Amniotic stem cell (primary cell): ENCODE data around the gene GALNT2.

Source experiments
- DNase-seq: peaks from one replicate; lab custom pipeline; 2025; lab: John Stamatoyannopoulos, UW

Gene GALNT2

DNA sequence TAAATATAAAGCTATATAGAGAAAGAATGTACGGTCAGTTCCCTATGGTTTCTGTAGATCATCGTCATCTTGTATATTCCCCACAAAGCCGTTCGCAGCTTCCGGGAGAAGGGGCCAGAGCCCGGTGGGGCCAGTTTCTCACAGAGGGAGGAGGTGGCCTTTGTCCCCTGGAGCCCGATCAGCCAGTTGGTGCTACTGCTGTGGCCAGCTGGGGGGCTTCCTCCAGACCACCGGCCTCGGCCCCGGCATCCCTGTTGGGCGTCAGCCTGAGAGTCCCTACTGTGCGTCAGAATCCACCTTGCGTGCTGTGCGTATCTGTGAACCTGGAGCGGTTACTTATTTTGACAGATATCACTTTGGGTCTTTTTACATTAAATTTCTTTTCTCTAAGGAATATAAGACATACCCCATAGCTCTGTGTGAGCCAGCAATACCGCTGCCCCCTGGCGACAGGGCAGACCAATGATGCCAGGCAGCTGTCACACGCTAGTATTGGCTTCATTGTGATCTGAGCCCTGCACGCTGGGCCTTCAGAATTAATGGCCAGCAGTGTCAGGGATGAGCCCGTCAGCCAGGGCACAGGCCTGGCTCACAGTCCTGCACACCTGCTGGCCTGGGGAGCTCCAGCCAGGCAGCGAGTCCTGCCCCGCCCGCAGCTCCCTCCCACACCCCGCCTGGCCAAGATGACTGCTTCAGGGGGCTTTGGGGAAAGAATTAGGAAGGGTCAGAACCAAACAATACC is 213.2 kb downstream of the GALNT2 start:
- no peak for DNase-seq

DNA sequence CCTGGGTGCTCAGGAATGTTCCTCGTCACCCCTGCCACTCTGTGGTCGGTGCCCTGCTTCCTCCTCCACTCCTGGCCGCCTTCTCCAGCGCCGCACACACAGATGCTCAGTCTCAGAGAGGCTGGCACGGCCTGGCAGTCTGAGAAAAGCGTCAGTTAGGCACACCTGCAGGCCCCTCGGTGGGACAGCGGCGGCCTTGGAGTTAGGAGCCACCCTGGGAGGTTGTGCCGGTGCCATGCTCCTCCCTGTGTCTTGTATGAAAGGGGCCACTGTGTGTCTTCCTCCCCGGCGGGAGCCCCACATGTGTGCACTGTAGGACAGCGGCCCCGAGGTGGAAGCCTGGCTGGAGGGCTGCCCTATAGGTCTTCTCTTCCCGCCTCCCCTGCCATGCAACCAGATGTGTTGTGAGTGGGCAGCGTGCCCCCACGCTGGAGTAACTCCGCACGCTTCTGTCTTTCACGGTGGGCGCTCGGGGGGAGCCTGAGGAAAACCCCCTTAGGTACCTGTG is 213.9 kb downstream of the GALNT2 start:
- DNase-seq, result no peak

DNA sequence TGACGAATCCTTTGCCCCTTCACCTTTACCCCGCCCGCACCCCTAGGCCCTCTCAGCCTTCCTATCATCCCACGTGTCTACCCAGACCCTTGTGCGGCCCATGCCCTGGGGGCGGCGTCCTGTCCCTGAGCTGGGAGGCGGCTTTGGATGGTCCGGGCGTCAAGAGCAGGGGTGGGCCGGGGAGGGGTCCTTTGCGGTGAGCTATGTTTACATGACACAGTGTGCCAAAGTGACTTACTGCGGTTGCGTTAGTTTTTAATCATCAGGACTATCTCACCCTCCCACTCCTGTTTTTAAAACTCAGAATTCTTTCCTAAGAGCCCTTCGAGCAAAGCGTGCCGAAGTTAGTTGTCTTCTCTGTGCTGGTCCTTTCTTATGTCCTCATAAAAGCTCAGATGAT is 214.5 kb downstream of the GALNT2 start:
- DNase-seq, result no peak

DNA sequence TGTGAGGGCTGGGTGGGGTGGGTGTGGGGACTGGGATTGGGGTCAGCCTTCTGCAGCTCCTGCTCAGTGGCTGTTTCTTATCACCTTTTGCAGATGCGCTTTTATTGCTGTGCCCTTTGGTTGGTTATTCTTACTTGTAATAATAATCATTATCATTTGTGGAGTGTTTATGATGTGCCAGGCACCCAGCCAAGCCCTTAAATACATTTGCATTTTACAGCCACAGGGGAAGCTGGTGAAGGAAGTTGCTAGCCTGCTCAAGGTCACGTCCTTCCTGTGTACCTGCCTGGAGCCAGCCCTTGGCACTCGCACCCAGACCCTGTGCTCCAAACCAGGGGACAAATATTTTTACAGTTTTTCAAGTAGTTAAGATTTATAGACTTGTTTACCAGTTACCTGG is 215.1 kb downstream of the GALNT2 start:
- DNase-seq, result no peak

- no peak for DNase-seq
Measured at GRCh38 chr1:230283678-230284077, 216.6 kb downstream of the GALNT2 start.

- no peak for DNase-seq
Measured at GRCh38 chr1:230284891-230285290, 217.9 kb downstream of the GALNT2 start.

GRCh38 chr1:230285351-230285750 is 218.3 kb downstream of the GALNT2 start:
- DNase-seq, result no peak

- no peak for DNase-seq
Measured at GRCh38 chr1:230286166-230286889, 219.3 kb downstream of the GALNT2 start.

GRCh38 chr1:230286890-230287269 is 219.8 kb downstream of the GALNT2 start:
- DNase-seq, result no peak

- DNase-seq, result no peak
Measured at GRCh38 chr1:230287674-230288315, 220.8 kb downstream of the GALNT2 start.

DNA sequence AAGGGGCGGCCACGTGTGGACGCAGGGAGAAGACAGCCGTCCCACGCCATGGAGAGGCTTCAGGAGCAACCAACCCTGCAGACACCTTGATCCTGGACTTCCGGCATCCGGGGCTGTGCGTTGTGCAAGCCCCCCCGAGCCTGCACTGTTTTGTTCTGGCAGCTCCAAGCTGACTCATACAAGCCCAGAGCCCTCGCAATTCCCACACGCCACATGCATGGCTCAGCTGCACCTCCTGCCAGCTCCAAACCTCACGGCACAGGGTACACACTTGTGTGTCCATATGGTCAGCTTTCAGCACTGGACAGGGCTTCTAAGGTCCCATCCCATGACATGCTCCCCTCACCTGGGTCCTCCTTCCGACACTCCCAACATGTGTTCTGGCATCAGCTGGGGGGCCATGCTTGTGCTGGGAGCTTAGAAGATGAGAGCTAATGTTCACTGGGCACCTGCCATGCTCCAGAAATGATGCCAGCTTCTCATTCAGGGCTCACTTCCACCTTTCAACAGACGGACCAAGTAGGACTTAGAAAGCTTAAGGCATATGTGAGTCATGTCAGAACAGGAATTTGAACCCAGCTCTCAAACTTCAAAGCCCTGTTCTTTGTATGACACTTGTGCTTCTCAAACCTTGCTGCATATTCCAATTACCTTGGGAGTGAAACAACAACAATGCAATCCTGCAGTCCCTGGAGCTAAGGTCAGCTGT is 221.8 kb downstream of the GALNT2 start:
- no peak for DNase-seq

DNA sequence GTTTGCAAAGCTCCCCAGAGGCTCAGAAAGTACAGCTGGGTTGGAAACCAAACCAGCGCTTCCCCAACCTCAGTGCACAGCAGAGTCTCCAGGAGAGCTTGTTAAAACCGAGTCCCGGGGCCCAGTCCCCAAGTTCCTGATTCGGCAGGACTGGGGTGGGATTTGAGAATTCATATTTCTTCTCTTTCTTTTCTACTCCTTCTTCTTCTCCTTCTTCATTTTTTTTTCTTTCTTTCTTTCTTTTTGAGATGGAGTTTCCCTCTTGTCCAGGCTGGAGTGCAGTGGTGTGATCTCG is 222.3 kb downstream of the GALNT2 start:
- DNase-seq, result no peak

GRCh38 chr1:230291731-230292620 is 224.9 kb downstream of the GALNT2 start:
- no peak for DNase-seq

GRCh38 chr1:230292689-230293389 is 225.8 kb downstream of the GALNT2 start:
- no peak for DNase-seq

GRCh38 chr1:230293390-230293700 is 226.3 kb downstream of the GALNT2 start:
- no peak for DNase-seq

- no peak for DNase-seq
Measured at GRCh38 chr1:230295367-230295766, 228.3 kb downstream of the GALNT2 start.

DNA sequence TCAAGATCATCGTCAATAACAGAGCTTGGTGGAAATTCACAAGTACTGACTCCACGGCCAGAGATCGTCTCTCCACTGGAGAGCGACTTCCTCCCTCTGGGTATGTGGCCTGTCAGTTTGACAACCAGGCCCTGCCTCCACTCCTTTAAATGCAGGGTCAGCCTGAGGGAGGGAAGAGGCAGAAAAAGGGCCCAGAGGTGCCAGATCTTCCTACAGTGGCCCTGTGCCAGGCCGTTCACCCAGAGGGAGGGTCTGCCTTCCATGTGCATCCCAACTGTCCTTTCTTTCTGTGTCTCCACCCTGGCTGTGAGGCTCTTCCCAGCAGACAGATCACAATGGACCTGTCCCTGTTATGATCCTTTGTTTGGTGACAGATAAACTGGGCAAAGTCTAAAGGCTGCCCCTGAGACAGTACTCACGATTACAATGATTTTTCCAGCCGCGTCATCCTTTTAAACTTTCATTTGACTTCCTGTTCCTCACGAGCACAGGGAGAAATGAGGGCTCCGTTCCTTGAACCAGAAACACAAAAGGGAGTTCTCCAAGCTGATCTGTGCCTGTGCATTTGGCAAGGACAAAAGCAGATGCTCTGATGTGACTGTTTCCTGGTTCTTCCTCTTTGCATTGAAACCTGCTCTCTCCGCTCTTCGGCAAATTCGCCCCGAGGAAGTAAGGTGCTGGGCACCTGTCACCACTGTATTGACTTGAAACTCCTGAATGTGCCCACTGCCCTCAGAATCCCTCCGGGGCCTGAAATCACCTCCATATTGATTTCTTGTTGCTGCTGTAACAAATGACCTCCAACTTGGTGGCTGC is 232.4 kb downstream of the GALNT2 start:
- DNase-seq, result no peak

GRCh38 chr1:230300322-230301301 is 233.6 kb downstream of the GALNT2 start:
- no peak for DNase-seq

DNA sequence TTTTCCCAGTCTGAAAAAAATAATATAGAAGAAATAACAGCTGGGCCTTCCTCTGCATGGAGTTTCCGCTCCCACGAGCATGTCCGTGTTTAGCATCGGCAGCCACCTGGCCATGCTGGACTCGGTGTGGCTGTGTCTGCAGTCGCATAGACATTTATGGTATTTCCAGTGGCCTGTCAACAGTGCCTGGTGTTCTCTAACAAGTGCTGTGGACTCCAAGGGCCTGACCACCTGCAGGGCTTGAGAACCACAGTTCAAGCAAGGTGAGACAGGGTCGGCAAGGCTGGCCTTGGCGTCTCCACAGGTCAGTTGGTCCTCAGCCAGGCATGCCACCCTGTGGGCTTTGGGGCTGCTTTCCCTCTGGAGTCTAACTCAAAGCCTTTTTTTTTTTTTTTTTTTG is 234.3 kb downstream of the GALNT2 start:
- DNase-seq, result no peak
